PC-3 (cell line): Measurements from ENCODE around the gene PET117. TPM values are rescaled to one million over a fixed set of nuclear protein-coding genes. Genes with fewer than 3 reads are reported as not detected.

Experiments
- ATAC-seq: fragments of 200-7000 bp; cut with Tn5 transposase; 2 replicates; pipeline ENCODE4 v1.9.1; 2020; ENCODE audit warnings: mild to moderate bottlenecking, moderate library complexity
- BruUV-seq: library from RNA; stranded (reverse); fragments of 400-500 nt; replicated peaks from 2 replicates; lab custom pipeline; 2021; lab: Mats Ljungman, UMichigan
- CTCF ChIA-PET: fragments of 300-600 bp; sonication (Branson Sonifier 250); formaldehyde crosslinking; loops from one replicate; lab custom pipeline; 2022; ENCODE audit warnings: antibody characterized with exemption; lab: Charles Lee
- POLR2A ChIA-PET: fragments of 300-600 bp; sonication (Branson Sonifier 250); formaldehyde crosslinking; loops from one replicate; lab custom pipeline; 2022; ENCODE audit warnings: antibody characterized with exemption; ENCODE audit not compliant: unreplicated experiment; lab: Charles Lee
- DNase-seq: peaks from one replicate; pipeline ENCODE4 v3.0.0-alpha.2; 2015
- H2AFZ ChIP-seq: fragments of 300-600 bp; sonication (generic); 2 replicates; pipeline ENCODE4 v1.6.0; 2016; ENCODE audit warnings: antibody characterized with exemption, low read length
- H3F3A ChIP-seq: fragments of 300-600 bp; sonication (generic); one replicate; pipeline ENCODE4 v1.6.0; 2017; ENCODE audit warnings: antibody characterized with exemption, low read length, control low read depth, mild to moderate bottlenecking; ENCODE audit not compliant: unreplicated experiment
- H3K27ac ChIP-seq: fragments of 300-600 bp; sonication (generic); 2 replicates; pipeline ENCODE4 v1.5.1; 2016; ENCODE audit warnings: mild to moderate bottlenecking, low read length
- H3K27me3 ChIP-seq: fragments of 300-600 bp; sonication (generic); 2 replicates; pipeline ENCODE4 v1.6.1; 2016; ENCODE audit warnings: low read length, mixed read lengths
- H3K36me3 ChIP-seq: fragments of 300-600 bp; sonication (generic); 2 replicates; pipeline ENCODE4 v1.6.1; 2016; ENCODE audit warnings: low read depth, mixed run types, low read length, mixed read lengths
- H3K4me1 ChIP-seq: fragments of 300-600 bp; sonication (generic); 2 replicates; pipeline ENCODE4 v1.5.1; 2016; ENCODE audit warnings: low read length; ENCODE audit not compliant: insufficient read depth
- H3K4me2 ChIP-seq: fragments of 300-600 bp; sonication (generic); 2 replicates; pipeline ENCODE4 v1.6.0; 2016; ENCODE audit warnings: low read length
- H3K4me3 ChIP-seq: fragments of 300-600 bp; sonication (generic); 2 replicates; pipeline ENCODE4 v1.5.1; 2016; ENCODE audit warnings: mild to moderate bottlenecking, low read length, mixed read lengths
- H3K79me2 ChIP-seq: fragments of 300-600 bp; sonication (generic); 2 replicates; pipeline ENCODE4 v1.6.1; 2017; ENCODE audit warnings: low read length, mixed read lengths
- H3K9ac ChIP-seq: fragments of 300-600 bp; sonication (generic); 2 replicates; pipeline ENCODE4 v1.6.0; 2016; ENCODE audit warnings: mild to moderate bottlenecking, low read length
- H3K9me2 ChIP-seq: fragments of 300-600 bp; sonication (generic); replicated peaks from 2 replicates; pipeline ENCODE4 v1.6.1; 2016; ENCODE audit warnings: mixed run types, low read length, mixed read lengths
- H3K9me3 ChIP-seq: fragments of 300-600 bp; sonication (generic); 2 replicates; pipeline ENCODE4 v1.6.1; 2016; ENCODE audit warnings: low read length, mixed read lengths
- H4K20me1 ChIP-seq: fragments of 300-600 bp; sonication (generic); 2 replicates; pipeline ENCODE4 v1.6.1; 2016; ENCODE audit warnings: low read length, mixed read lengths
- CTCF ChIP-seq: fragments of 300-600 bp; sonication (generic); conservative IDR thresholded peaks from 2 replicates; pipeline ENCODE4 v1.5.1; 2017; ENCODE audit warnings: antibody characterized with exemption, low read depth, mild to moderate bottlenecking, low read length
- EZH2 ChIP-seq: fragments of 300-600 bp; sonication (generic); IDR thresholded peaks from one replicate; pipeline ENCODE4 v1.6.1; 2017; ENCODE audit warnings: antibody characterized with exemption, mild to moderate bottlenecking, low read length; ENCODE audit not compliant: unreplicated experiment
- EZH2phosphoT487 ChIP-seq: fragments of 300-600 bp; sonication (generic); IDR thresholded peaks from 2 replicates; pipeline ENCODE4 v1.6.1; 2018; ENCODE audit warnings: mild to moderate bottlenecking, antibody characterized with exemption, low read length, borderline replicate concordance
- intact Hi-C: fragments of 100-400 bp; cut with micrococcal nuclease; formaldehyde crosslinking; loops from 2 replicates; pipeline ENCODE4 v1.9.0; 2023
- total RNA-seq: library from RNA; depleted of rRNA; stranded (reverse); fragments of >200 nt; gene quantifications from 2 replicates; pipeline ENCODE4 v1.2.3, GENCODE V29; 2014

PET117 gene
- total RNA-seq, 1 experiment from 2014 or later = 21.2 TPM

DNA sequence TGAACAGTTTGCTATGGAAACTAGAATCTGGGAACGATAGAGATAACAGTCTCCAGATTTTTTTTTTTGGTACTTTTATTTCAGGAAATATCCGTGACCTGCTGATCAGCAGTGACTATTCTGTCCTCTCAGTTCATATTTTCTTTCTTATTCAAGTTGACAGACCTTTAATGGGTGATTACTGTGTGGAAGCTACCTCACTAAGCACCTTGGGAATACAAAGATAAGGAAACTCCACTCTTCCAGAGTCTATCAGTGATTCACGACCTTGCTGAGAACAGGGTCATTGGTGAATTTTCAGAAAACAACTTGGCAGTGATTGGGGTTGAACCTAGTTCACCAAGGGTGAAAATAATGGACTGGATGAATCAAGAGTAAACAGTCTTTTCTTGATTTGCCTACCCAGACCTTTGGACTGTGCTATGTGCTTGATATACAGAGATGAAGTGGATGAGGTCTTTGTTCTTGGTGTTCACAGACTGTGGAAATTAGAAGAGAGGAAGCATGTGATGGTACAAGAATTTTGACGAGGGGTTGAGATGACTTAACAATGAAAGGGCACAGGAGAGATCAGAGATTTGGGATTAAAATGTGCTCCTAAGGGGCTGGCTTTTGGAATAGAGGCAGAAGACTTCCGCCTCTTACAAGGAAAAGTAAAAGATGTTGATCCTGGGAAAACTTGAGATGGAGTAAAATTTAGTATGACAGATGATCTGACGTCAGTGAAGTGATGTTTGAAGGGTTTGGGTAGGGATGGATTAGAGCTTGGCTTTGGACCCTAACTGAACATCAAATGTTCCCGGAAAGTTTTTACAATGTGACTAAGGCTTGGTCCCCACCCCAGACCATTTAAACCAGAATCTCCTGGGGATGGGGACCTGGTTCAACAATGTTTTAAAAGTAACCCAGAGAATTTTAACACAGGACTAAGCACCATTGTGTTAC, 1.2 kb downstream of the PET117 start:
- TSS peak; percentile 60 for BruUV-seq
- no peaks in the 10 kb centered on the region for H3K9me2 ChIP-seq
- 0 out of 2 replicates have a peak, but pooled peaks cover 6% of the 10 kb centered on the region for H4K20me1 ChIP-seq
- H3K9ac ChIP-seq = peak overlapping the region; percentile 97
- H3K79me2 ChIP-seq = peaks cover 43% of the 10 kb centered on the region
- ChIA-PET POLR2A (no interaction called here), CTCF (no interaction called here)
- no peak for ATAC-seq
- H2AFZ ChIP-seq = peak overlapping the region; percentile 100
- H3K4me1 ChIP-seq = peaks cover 31% of the 10 kb centered on the region
- no peak for DNase-seq
- 0 out of 2 replicates have a peak, but pooled peaks cover 11% of the 10 kb centered on the region for H3K36me3 ChIP-seq
- H3K4me3 ChIP-seq = peak overlapping the region; percentile 92
- H3K4me2 ChIP-seq = peak overlapping the region; percentile 98
- TF ChIP-seq EZH2 (no peak), EZH2phosphoT487 (no peak), CTCF (no peak)
- no peaks in the 10 kb centered on the region for H3K9me3 ChIP-seq
- intact Hi-C loops = loop anchor here (2.0 kb wide), 2 partner anchors 114 to 150 kb away; partner anchors contain the start of gene ZNF133
- H3F3A ChIP-seq = no peaks in the 10 kb centered on the region
- H3K27ac ChIP-seq = no peak overlapping the region
- H3K27me3 ChIP-seq = no peaks in the 10 kb centered on the region

DNA sequence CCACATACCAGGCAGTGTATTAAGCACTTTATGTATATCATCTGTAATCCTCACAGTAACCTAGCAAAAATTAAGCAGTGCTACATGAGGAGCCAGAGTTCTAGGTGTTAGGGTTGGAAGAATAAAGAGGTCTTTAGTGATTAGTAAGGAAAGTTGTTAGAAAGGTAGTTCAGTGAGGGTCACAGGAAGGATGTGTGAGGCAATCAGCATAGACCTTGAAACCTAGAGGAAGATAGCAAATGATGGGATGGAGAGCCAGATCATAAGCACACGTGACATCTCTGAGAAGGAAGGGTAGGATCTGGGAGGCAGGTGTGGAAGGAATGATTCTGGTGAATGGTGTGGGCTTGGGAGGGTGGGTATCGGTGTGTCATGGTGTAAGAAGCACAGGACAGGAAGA, 2.2 kb downstream of the PET117 start:
- no peak overlapping the region for H3K27ac ChIP-seq
- H3K4me2 ChIP-seq = peak overlapping the region; percentile 98; the same call in 1 of the 2 replicates
- no peak for TF ChIP-seq CTCF
- TF ChIP-seq EZH2phosphoT487 = no peak
- TF ChIP-seq EZH2 = no peak
- no TSS peak for BruUV-seq
- H3K9me3 ChIP-seq = no peaks in the 10 kb centered on the region
- H3K9me2 ChIP-seq = no peaks in the 10 kb centered on the region
- peaks cover 43% of the 10 kb centered on the region for H3K79me2 ChIP-seq
- peaks cover 33% of the 10 kb centered on the region for H3K4me1 ChIP-seq
- DNase-seq = no peak
- no peaks in the 10 kb centered on the region for H3F3A ChIP-seq
- no peak overlapping the region for H3K9ac ChIP-seq
- POLR2A ChIA-PET = no interaction called here
- CTCF ChIA-PET = no interaction called here
- H3K27me3 ChIP-seq = no peaks in the 10 kb centered on the region
- 0 out of 2 replicates have a peak, but pooled peaks cover 11% of the 10 kb centered on the region for H3K36me3 ChIP-seq
- no peak for ATAC-seq
- intact Hi-C loops = loop anchor here (2.0 kb wide), 2 partner anchors 113 to 149 kb away; partner anchors contain the start of gene ZNF133
- 0 out of 2 replicates have a peak, but pooled peaks cover 6% of the 10 kb centered on the region for H4K20me1 ChIP-seq
- H2AFZ ChIP-seq = no peak overlapping the region
- H3K4me3 ChIP-seq = peak overlapping the region; percentile 92; the same call in 1 of the 2 replicates
